ENCODE data around the gene TMLHE.

DNA sequence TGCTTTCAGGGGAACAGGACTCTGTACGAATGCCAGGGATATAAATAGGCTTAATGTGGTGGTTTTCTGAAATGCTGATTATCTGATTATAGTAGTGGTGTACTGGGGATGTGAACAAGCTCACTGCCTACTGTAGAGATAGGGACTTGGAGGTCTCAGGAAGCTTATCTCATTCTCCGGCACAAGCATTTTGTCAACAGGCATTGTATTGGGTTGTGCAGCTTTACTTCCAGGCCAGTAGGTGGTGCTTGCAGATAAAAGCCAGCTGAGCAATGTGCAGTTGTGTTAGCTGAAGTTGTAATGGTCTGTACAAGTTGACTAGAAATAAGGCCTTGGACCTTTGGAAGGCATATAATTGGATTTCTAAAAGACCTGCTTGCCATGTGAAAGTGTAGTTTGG, 49.5 kb upstream of the TMLHE start:
- no peak for TF ChIP-seq POLR2AphosphoS5 (IDR thresholded peaks at IDR 0.05; ENCODE audit: low read depth, low read length)
- TF ChIP-seq, protein P1, sequence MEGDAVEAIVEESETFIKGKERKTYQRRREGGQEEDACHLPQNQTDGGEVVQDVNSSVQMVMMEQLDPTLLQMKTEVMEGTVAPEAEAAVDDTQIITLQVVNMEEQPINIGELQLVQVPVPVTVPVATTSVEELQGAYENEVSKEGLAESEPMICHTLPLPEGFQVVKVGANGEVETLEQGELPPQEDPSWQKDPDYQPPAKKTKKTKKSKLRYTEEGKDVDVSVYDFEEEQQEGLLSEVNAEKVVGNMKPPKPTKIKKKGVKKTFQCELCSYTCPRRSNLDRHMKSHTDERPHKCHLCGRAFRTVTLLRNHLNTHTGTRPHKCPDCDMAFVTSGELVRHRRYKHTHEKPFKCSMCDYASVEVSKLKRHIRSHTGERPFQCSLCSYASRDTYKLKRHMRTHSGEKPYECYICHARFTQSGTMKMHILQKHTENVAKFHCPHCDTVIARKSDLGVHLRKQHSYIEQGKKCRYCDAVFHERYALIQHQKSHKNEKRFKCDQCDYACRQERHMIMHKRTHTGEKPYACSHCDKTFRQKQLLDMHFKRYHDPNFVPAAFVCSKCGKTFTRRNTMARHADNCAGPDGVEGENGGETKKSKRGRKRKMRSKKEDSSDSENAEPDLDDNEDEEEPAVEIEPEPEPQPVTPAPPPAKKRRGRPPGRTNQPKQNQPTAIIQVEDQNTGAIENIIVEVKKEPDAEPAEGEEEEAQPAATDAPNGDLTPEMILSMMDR (IDR thresholded peaks at IDR 0.05): peak; percentile 49
- no peak for TF ChIP-seq REST (IDR thresholded peaks at IDR 0.05; ENCODE audit: insufficient read depth in 1 of 2, low read depth in 2 of 2, low read length in 1 of 2)
- TF ChIP-seq TCF7L2 (IDR thresholded peaks at IDR 0.05; ENCODE audit: low read depth, low read length): no peak
- no peak for TF ChIP-seq SIN3A (IDR thresholded peaks at IDR 0.05; ENCODE audit: borderline replicate concordance, insufficient read depth, low read depth, low read length)

Measured in Panc1 (cell line).